ENCODE measurements around the gene MRPL16. TPM values are rescaled to one million over a fixed set of nuclear protein-coding genes. Genes with fewer than 3 reads are reported as not detected.

The MRPL16 gene
- total RNA-seq, 1 donor from 2014 or later: 39.5 TPM

- no peak for DNase-seq (ENCODE audit: low spot score)
These were observed 39.0 kb downstream of the MRPL16 start for GRCh38 chr11:59771605-59772004.

GRCh38 chr11:59770869-59771268, 39.7 kb downstream of the MRPL16 start:
- no peak for DNase-seq (ENCODE audit: low spot score)

- DNase-seq (ENCODE audit: low spot score): no peak
These were observed 40.3 kb downstream of the MRPL16 start for GRCh38 chr11:59770319-59770718.

DNA sequence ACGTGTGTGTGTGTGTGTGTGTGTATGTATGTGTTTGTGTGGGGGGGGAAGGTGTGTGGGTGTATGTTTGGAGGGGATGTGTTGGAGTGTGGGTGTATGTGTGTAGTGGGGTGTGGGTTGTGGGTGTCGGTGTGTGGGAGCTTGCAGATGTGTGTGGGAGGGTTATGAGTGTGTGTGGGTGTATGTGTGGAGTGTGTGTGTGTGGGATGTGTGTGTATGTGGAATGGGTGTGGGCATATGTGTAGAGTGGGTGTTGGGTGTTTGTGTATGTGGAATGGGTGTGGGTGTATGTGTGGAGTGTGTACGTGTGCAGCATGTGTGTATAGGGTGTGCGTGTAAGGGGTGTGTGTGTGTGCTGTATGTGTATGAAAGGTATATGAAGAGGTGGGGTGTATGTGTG, 40.8 kb downstream of the MRPL16 start:
- no peak for DNase-seq (ENCODE audit: low spot score)

DNA sequence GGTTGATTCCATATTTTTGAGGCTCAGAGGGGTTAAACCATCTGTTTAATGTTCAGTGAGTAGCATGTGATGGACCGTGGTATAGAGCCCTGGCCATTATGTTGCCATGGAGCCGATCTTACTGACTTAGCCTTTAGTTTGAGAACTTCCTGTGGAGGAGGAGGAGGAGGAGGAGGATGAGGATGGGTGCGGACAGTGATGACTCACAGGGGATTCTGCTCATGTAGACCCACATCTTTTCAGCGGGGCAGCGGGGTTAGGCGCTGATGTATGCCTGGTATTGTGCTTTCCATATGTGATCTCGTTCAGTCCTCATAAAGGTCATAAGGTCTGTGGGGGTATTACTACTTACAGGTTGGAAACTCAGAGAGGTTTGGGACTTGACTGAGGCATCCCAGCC, 41.5 kb downstream of the MRPL16 start:
- no peak for DNase-seq (ENCODE audit: low spot score)

DNA sequence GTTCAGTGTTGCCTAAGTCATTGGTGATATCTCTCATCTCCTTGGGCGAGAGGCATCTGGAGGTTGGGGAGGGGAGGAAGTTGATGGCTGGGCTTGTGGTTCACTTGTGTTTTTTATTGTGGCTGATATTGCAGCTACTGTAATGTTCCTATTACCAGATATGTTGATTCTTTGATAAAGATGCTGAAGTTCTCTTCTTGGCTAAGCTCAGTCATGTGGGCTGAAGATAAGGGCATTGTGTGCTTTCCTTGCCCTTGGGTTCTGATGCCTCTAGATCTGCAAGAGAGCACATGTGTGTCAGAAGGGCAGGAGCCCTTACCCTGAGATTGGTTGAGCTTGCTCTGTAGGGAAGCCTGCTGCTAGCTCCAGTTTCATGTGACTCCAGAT, 43.4 kb downstream of the MRPL16 start:
- no peak for DNase-seq (ENCODE audit: low spot score)

- no peak for DNase-seq (ENCODE audit: low spot score)
These were observed 43.9 kb downstream of the MRPL16 start for GRCh38 chr11:59766542-59767224.

DNA sequence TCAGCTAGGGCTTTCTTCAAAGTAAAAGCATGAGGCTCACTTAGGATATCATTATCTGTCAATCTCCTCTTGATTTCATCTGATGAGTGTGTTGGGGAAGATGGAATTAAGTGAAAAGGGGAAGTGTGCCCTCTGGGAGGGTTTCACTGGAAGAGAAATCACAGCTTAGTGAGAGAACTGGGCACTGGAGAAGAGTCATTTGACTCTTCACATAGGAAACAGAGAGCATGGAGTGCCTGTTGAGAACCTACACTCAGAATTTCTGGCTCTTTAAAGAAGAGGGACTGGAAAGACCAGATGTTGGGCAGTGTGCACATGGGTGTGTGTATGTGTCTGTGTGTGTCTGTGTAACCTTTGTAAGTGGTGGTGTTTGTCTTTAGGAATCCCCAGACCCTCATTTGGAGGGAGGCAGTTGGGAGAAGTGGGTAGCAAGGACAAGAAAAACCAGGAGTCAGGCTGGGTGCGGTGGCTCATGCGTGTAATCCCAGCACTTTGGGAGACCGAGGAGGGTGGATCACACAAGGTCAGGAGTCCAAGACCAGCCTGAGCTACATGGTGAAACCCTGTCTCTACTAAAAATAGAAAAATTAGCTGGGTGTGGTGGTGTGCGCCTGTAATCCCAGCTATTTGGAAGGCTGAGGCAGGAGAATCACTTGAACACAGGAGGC, 45.4 kb downstream of the MRPL16 start:
- no peak for DNase-seq (ENCODE audit: low spot score)

DNA sequence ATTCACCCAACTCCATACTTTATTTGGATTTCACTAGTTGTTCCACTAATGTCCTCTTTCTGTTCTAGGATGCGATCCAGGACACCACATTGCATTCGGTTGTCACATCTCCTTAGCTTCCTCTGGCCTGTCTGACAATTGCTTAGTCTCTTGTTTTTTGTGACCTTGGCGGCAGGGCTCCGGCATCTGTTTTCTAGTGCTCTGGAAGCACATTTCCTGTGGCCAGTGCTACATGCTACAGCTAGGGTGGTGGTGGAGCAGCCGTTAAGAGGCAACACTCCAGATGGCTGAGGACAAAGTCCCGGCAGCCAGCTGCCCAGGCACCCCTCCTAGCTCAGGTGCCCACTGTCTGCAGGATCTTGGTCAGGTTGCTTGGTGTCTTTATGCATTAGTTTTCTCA, 48.6 kb downstream of the MRPL16 start:
- no peak for DNase-seq (ENCODE audit: low spot score)

GRCh38 chr11:59760771-59761170, 49.8 kb downstream of the MRPL16 start:
- DNase-seq (ENCODE audit: low spot score): no peak

- DNase-seq (ENCODE audit: low spot score): no peak
These were observed 50.7 kb downstream of the MRPL16 start for GRCh38 chr11:59759900-59760299.

- no peak for DNase-seq (ENCODE audit: low spot score)
These were observed 52.1 kb downstream of the MRPL16 start for GRCh38 chr11:59758401-59759037.

GRCh38 chr11:59756845-59757244, 53.7 kb downstream of the MRPL16 start:
- DNase-seq (ENCODE audit: low spot score): no peak

DNA sequence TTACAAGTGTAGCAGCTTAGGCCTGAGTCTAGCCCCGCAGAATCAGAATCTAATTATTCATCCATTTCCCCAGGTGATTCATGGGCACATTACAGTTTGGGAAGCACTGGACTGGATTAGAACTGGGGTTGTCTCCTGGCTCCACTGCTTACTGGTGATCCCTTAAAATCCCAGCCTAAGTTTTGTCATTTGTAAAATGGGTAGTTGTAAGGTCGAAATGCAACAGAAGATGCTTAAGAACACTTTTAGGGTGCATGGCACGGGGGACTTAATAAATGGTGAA, 54.1 kb downstream of the MRPL16 start:
- DNase-seq (ENCODE audit: low spot score): no peak

Other genes with a start within 250 kb of the MRPL16 start
- gene OSBP, start 195.0 kb downstream of the MRPL16 start, total RNA-seq: 39.8 TPM
- 32.5 TPM for gene PATL1, start 141.7 kb downstream of the MRPL16 start, total RNA-seq
- gene OR10V1, start 96.9 kb downstream of the MRPL16 start, total RNA-seq: not detected
- gene STX3, start 55.4 kb downstream of the MRPL16 start, total RNA-seq: 24.9 TPM
- not detected for gene CBLIF, start 34.7 kb upstream of the MRPL16 start, total RNA-seq
- gene TCN1, start 55.7 kb upstream of the MRPL16 start, total RNA-seq: not detected
- gene OOSP3, start 68.0 kb upstream of the MRPL16 start, total RNA-seq: not detected
- not detected for gene OOSP1, start 127.7 kb upstream of the MRPL16 start, total RNA-seq
- gene OOSP4A, start 153.3 kb upstream of the MRPL16 start, total RNA-seq: not detected
- not detected for gene OOSP4B, start 206.4 kb upstream of the MRPL16 start, total RNA-seq
- gene OOSP2, start 229.6 kb upstream of the MRPL16 start, total RNA-seq: not detected
- not detected for gene MS4A3, start 245.9 kb upstream of the MRPL16 start, total RNA-seq